ENCODE measurements around the gene UBE2J2. TPM values are rescaled to one million over a fixed set of nuclear protein-coding genes. Genes with fewer than 3 reads are reported as not detected.

The UBE2J2 gene
- total RNA-seq, 2 experiments from 2014 or later = 41.4 to 41.5 TPM

DNA sequence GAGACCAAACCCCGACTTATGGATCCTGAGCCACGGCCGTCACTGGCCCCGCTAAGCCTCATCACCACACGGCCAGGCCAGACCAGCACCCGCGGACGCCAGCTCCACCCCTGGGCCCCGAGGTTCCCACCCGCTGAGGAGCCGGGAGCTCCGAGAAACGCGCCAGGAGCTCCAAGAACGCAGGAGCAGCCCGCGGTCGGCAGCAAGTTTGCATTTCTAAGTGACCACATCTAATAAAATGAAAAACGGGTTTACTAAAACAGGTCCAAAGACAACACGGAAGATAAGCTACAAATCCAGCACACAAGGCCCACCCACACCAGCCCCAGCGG, 19.0 kb downstream of the UBE2J2 start:
- intact Hi-C loops (cut with DNase I, micrococcal nuclease) = loop anchor here in 1 of 2 experiments (5.0 kb wide), 1 partner anchor 137 kb away; the partner anchor contains the start of gene C1orf159

DNA sequence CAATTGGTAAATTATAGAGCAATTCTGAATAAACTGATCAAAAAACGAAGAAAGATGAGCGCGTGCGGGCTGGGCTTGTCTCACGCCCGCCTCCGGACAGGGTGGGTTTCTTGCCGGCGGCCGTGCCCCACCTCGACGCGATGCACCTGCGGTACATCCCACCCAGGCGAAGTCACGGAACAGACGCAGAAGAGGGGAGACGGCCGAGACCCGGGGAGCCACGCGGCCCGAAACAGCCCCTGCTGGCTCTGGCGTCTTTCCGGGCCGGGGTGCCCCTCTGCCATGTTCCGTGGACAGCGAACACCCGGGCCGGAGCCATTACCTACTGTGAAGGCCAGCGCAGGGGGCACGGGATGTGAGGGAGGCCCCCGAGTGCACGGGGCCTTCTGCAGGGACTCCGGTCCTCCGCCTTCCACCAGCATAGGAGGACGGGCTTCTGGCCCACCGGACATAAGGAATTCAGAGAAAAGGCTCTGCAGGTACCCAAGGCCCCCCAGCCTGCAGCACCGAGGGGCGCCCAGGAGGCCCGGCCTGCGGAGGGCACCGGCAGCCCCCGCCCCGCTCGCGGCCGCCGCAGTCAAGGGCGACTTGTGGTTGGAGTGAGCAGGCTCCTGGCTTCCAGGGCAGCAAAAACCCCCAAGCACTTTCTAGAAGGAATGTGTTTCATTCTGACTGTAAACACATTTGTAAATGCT, 19.5 kb downstream of the UBE2J2 start:
- Mint-ChIP-seq H3K27me3 (no peaks in the 10 kb centered on the region), H3K9me3 (no peaks in the 10 kb centered on the region), H3K4me3 (no peak overlapping the region), H3K27ac (no peak overlapping the region), H3K36me3 (ENCODE audit: low read depth) (peaks cover 34% of the 10 kb centered on the region), H3K4me1 (ENCODE audit: low read depth) (no peaks in the 10 kb centered on the region)
- intact Hi-C loops (cut with DNase I, micrococcal nuclease) = loop anchor here in 1 of 2 experiments (5.0 kb wide), 1 partner anchor 137 kb away; the partner anchor contains the start of gene C1orf159
- ChIA-PET POLR2A (no interaction called here), CTCF (no interaction called here)
- DNase-seq = no peak
- TF ChIP-seq, protein P1, sequence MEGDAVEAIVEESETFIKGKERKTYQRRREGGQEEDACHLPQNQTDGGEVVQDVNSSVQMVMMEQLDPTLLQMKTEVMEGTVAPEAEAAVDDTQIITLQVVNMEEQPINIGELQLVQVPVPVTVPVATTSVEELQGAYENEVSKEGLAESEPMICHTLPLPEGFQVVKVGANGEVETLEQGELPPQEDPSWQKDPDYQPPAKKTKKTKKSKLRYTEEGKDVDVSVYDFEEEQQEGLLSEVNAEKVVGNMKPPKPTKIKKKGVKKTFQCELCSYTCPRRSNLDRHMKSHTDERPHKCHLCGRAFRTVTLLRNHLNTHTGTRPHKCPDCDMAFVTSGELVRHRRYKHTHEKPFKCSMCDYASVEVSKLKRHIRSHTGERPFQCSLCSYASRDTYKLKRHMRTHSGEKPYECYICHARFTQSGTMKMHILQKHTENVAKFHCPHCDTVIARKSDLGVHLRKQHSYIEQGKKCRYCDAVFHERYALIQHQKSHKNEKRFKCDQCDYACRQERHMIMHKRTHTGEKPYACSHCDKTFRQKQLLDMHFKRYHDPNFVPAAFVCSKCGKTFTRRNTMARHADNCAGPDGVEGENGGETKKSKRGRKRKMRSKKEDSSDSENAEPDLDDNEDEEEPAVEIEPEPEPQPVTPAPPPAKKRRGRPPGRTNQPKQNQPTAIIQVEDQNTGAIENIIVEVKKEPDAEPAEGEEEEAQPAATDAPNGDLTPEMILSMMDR (IDR thresholded peaks at IDR 0.05) = no peak
- H3K27me3 ChIP-seq (ENCODE audit: control insufficient read depth in 1 of 2, insufficient read depth in 2 of 2, low read length in 2 of 2) = no peaks in the 10 kb centered on the region
- no peak for ATAC-seq (ENCODE audit: poor library complexity)
- H3K27ac ChIP-seq (ENCODE audit: low read depth in 1 of 2, low read length in 2 of 2) = no peak overlapping the region
- H3K9me3 ChIP-seq (ENCODE audit: control insufficient read depth in 1 of 2, insufficient read depth in 1 of 2, low read length in 2 of 2) = no peaks in the 10 kb centered on the region
- H3K4me3 ChIP-seq (ENCODE audit: low read length) = no peak overlapping the region
- peaks cover 19% of the 10 kb centered on the region for H3K4me1 ChIP-seq (ENCODE audit: insufficient read depth, low read length)
- peaks cover 41% of the 10 kb centered on the region for H3K36me3 ChIP-seq (ENCODE audit: insufficient read depth, low read length)

More for the DNA sequence above, 19.0 kb downstream of the UBE2J2 start:
- peaks cover 39% of the 10 kb centered on the region for H3K36me3 Mint-ChIP-seq (ENCODE audit: low read depth)
- no peak overlapping the region for H3K4me3 Mint-ChIP-seq
- Histone ChIP-seq H3K27me3 (ENCODE audit: control insufficient read depth in 1 of 2, insufficient read depth in 2 of 2, low read length in 2 of 2) (no peaks in the 10 kb centered on the region), H3K27ac (ENCODE audit: low read depth in 1 of 2, low read length in 2 of 2) (no peak overlapping the region), H3K9me3 (ENCODE audit: control insufficient read depth in 1 of 2, insufficient read depth in 1 of 2, low read length in 2 of 2) (no peaks in the 10 kb centered on the region), H3K4me1 (ENCODE audit: insufficient read depth, low read length) (peaks cover 18% of the 10 kb centered on the region), H3K36me3 (ENCODE audit: insufficient read depth, low read length) (peaks cover 43% of the 10 kb centered on the region), H3K4me3 (ENCODE audit: low read length) (no peak overlapping the region)
- no peaks in the 10 kb centered on the region for H3K9me3 Mint-ChIP-seq
- DNase-seq = no peak
- no peak for ATAC-seq (ENCODE audit: poor library complexity)
- ChIA-PET POLR2A (no interaction called here), CTCF (no interaction called here)
- H3K27me3 Mint-ChIP-seq = no peaks in the 10 kb centered on the region
- no peak overlapping the region for H3K27ac Mint-ChIP-seq
- H3K4me1 Mint-ChIP-seq (ENCODE audit: low read depth) = no peaks in the 10 kb centered on the region
- TF ChIP-seq, protein P1 (IDR thresholded peaks at IDR 0.05) = no peak

DNA sequence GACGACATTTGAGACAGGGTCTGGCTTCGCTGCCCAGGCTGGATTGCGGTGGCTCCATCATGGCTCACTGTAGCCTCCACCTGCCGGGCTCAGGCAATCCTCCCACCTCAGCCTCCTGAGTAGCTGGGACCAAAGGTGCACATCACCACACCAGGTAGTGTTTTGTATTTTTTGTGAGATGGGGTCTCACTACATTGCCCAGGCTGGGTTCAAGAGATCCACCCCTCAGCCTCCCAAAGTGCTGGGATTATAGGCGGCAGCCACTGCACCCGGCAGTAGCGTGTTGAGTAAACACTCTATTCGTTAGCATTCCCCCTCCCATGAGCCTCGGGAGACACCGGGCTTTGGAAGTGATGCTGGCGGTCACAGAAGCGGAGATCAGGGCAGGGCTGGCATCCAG, 20.3 kb downstream of the UBE2J2 start:
- ATAC-seq (ENCODE audit: poor library complexity) (no peak), DNase-seq (no peak)
- H3K36me3 Mint-ChIP-seq (ENCODE audit: low read depth) = peaks cover 33% of the 10 kb centered on the region
- Histone ChIP-seq H3K4me3 (ENCODE audit: low read length) (no peak overlapping the region), H3K4me1 (ENCODE audit: insufficient read depth, low read length) (peaks cover 19% of the 10 kb centered on the region), H3K9me3 (ENCODE audit: control insufficient read depth in 1 of 2, insufficient read depth in 1 of 2, low read length in 2 of 2) (no peaks in the 10 kb centered on the region), H3K27ac (ENCODE audit: low read depth in 1 of 2, low read length in 2 of 2) (no peak overlapping the region), H3K36me3 (ENCODE audit: insufficient read depth, low read length) (peaks cover 39% of the 10 kb centered on the region), H3K27me3 (ENCODE audit: control insufficient read depth in 1 of 2, insufficient read depth in 2 of 2, low read length in 2 of 2) (no peaks in the 10 kb centered on the region)
- no peaks in the 10 kb centered on the region for H3K4me1 Mint-ChIP-seq (ENCODE audit: low read depth)
- no peak overlapping the region for H3K27ac Mint-ChIP-seq
- intact Hi-C loops (cut with DNase I, micrococcal nuclease) = loop anchor here in 1 of 2 experiments (5.0 kb wide), 1 partner anchor 136 kb away; the partner anchor contains the start of gene C1orf159
- ChIA-PET CTCF (no interaction called here), POLR2A (no interaction called here)
- TF ChIP-seq, protein P1 (IDR thresholded peaks at IDR 0.05) = no peak
- no peaks in the 10 kb centered on the region for H3K27me3 Mint-ChIP-seq
- H3K4me3 Mint-ChIP-seq = no peak overlapping the region
- no peaks in the 10 kb centered on the region for H3K9me3 Mint-ChIP-seq
